CD1c-positive myeloid dendritic cell (primary cell): ENCODE results near the gene FGD1.

Experiments used
- DNase-seq: peaks from one replicate; pipeline ENCODE4 v3.0.0-alpha.2; 2016; ENCODE audit errors: extremely low spot score

Gene FGD1

DNA sequence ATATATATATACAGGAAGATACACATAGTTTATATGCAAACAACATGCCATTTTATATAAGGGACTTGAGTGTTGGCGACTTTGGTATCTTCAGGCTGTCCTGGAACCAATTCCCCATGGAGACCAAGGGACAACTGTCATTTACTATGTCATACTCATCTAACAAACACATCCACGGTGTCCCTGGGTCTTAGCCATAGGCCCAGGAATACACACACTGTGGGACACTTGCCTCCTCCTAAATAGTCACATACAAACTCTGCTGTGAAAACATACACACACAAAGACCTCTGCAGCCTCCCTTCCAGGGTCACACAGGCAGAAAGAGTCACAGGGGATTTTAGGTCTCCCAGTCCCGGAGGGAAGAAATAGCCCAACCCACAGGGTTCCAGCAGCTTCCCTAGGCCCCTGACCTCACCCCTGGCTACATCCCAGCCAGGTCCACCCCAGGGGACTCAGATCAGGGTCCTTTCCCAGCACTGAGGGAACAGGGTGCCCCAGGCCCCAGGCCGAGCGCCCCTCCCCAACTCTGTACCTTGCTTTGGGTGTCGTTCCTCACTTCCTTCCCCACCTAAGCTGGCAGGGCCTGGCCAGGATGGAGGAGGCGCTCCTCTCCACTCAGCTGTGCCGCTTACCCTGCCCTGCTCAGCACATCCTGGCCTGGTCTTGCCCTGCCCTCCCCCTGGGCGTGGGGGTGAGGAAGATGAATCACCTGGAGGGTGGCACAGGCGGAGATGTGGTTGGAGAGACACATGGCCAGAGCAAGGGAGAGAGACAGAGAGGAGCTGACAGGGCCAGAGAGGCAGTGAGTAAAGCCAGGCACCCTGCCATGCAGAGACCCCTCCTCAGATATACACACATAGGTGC lies 21.8 kb downstream of the FGD1 start:
- DNase-seq: no peak

DNA sequence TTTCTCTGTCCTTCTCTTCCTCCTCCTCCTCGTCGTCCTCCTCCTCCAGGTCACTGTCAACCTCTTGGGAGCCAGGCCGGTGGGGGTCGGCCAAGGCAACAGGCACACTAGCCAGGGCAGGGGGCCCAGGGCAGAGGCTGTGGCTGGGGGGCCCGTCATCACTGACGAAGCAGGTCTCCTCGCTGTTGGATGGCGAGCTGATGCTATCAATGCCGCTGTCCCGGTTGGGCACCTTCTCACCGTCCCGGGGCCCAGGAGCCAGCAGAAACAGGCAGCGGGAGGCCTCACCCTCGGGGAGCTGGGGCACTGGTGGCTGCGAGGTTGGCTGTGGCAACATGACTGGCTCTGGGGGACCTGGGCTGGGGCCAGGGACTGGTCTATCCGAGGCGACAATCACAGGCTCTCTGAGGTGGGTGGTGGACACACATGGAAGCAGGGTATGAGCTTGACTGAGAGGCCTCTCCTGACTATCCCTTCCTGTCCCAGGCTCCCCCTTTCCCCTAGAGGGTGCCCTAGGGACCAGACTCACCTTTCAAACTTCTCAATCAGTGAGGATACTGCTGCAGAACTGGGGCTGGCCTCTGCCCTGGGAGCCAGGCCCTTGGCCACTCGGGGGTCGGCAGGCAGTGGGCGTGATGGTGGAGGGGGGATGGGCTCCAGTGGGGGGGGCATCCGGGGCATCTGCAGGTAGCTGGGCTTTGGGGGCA lies 25.8 kb downstream of the FGD1 start:
- DNase-seq: no peak

DNA sequence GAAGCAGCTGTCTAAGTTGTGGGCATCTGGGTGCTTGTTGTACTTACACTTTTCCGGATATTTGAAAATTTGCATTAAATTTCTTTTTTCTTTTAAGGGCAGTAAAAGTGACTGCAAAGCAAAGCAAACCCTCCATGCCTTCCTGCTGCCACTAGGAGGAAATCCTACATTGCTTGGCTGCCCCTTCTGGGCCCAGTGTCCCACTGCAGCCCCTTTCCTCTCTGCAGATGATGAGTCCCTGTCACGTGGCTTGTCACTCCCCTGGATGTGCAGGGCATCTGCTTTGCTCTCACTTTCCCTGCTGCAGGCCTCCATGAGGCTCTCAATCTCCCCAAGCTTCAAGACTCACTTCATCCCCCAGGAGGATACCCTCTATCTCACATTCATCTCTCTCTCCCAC lies 43.1 kb downstream of the FGD1 start:
- no peak for DNase-seq

DNA sequence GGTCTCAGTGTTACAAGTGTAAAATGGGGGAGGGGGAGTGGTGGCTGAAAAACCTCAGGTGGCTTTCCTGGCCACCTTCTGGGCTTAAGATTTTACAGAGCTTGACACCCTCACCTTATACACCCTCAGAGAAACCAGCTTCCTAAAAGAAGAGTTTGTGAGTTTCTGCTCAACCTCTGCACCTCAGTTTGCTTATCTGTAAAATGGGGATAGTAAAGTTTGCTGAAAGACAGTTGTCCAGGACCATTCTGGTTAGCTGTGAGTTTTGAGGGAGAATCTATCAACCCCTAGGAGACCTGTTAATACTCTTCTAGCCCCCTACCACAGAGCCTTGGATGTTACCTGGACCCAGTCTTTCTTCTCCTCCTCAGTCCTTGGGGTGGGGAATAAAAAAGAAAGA lies 46.1 kb downstream of the FGD1 start:
- no peak for DNase-seq

DNA sequence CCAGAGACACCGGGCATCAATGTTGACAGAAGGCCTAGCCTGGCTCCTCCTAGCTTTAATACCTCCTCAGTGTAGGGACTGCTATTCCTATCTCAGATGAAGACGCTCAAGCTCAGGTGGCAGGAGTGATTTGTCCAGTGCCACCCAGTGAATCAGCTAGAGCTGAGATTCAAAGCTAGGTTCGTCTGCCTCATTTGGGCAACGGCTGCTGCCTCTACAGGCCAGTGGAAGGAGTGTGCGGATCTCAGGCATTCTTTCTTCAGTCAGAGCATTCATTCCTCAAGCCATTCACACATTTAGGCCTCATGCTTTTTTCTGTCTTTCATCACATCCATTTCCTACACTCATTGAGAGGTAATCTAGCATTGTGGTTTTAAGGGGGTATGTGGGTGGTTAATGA lies 48.6 kb downstream of the FGD1 start:
- DNase-seq: no peak

DNA sequence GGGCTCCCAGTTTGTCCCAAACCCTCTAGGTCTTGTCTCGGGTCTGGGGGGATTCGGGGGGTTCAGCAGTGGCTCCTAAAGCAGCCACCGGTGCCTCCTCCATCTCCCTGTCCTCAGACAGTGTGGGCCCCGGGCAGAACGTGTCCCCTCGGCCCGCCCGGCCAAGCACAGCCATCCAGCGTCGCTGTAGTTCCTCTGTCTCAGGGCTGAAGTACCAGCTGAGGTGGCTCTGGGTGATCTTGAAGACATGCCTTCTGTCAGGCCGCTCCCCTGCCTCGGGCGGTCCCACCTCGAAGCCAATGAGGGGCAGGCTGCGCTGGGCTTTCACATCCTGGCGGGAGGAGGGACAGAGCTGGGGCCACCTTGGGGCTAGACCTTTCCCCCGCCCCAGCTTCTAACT lies 50.0 kb downstream of the FGD1 start:
- no peak for DNase-seq

DNA sequence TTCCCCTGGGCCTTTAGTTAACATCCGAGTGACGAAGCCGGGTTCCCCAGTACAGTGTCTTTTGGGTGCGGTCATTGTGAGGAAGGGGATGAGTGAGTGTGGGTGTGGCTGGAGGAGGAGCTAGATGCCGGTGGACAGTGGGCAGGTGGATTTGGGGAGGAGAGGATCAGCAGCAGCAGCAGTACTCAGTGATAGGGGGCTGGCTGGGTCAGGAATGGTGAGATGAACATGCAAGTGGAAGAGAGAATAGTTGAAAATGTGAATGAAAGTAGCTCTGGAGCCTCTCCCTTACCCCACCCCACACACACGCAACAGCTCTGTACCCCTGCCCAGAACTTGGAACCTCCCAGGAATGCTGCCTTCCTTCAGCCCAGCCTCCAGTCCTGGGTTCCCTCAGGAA lies 51.3 kb downstream of the FGD1 start:
- DNase-seq: no peak

DNA sequence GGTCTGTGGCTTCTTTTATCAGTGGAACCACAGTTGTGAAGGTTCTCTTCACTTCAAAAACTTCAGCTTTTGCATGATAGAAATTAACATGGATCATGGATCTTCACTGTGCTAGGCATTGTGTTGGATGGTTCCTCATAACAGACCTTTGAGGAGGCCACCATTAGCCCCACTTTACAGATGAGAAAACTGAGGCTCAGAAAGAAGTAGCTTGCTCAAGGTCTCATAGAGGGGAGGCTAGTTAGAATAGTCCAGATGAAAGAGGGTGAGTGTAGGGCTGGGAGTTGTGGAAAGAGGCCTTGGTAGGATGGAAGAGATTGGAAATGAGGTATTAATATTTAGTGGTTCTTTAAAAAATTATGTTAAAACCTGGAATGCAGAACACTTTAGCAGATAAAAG lies 53.2 kb downstream of the FGD1 start:
- DNase-seq: no peak

DNA sequence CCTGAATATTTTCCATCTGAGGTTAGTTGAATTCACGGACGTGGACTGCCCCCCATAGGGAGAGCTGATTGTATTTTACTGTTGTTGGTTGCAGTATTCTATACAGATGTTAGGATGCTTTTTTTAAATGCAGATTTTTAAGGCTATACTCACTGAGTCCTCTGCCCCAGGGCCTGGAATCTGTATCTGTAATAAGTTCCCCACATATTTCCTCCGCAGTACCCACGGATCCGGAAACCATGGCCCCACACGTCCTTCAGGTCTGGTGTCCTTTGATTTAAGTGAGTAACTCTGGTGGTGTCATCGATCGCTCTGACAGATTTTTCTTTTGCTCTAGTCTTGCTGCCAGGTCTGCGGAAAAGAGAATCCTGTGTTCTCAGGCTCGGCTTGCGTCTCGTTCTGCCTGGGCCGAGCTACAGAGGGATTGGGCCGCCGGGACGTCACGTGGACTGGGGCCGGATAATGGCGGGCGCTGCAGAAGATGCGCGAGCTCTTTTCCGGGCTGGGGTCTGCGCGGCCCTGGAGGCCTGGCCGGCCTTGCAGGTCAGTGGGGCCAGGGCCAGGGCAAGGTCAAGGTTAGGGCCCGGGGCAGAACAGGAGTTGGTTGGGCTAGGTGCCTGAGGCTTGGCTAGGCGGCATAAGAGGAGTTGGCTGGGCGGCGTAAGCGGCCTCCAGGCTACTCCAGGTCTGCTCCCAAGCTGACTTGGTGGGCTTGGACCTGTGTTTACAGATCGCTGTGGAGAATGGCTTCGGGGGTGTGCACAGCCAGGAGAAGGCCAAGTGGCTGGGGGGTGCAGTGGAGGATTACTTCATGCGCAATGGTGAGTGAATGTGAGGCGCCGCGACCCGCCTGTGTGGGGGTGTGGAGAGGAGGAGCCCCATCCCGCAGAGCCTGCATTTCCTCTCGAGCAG lies 55.8 kb downstream of the FGD1 start, which contains the start of gene TSR2:
Gene TSR2 (plus strand): TSS at position 445 of the 912 bp plus-strand sequence. CDS start 18 bp downstream, at position 463.
- peak; percentile 78 for DNase-seq

DNA sequence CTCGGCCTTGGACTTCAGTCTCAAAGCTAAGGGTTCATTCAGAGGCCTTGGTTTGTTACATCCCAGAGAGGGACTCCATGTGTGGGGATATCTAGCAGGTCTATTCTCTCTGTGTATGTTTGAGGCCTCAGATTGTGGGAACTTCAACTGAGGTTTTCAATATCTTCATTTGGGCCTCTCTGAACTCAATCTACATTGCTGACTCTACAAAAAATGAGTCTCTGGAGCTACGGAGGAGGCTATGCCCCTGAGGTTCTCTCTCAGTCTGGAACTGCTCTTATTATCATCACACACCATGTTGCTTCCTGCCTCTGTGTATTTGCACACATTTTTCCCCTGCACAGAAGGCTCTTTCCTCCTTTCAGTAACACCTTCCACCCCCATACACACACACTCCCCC lies 60.9 kb downstream of the FGD1 start:
- DNase-seq: no peak

DNA sequence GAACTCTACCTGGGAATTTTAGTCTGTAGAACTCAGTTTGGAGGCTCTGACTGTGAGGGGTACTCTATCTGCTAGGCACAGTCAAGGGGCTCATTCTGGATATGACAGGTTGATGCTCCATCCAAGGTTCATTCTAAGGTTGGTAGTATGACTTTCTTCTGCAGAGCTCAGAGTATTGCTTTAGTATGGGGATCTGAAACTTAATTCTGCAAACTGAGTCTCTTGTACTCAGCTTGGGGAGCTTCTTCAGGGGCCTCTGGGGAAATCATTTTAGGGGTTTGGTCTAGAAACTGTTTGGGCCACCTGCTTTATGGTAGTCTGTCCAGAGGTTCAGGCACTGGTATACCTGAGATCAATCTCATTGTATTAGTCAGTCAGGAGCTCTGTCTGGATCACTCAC lies 65.5 kb downstream of the FGD1 start:
- no peak for DNase-seq

DNA sequence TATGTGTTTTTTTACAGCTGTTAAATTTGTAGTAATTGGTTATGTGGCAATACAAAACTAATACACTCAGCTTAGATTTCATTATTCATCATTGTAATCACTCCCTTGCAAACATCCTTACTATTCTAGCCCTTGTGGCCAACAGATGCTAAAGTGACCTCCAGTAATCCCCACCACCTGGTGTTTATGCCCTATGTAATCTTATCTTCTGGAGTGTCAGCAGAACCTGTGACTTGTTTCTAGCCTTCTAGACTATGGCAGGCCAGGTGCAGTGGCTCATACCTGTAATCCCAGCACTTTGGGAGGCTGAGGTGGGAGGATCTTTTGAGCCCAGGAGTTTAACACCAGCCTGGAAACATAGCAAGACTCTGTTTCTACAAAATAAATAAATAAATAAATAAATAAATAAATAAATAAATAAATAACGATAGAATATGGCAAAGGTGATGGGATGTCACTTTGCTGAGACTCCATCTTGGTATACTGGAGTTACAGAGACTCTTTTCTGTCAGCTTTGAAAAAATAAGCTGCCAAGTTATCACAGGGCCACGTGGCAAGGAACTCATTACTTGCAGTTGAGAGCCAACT lies 68.1 kb downstream of the FGD1 start:
- no peak for DNase-seq

DNA sequence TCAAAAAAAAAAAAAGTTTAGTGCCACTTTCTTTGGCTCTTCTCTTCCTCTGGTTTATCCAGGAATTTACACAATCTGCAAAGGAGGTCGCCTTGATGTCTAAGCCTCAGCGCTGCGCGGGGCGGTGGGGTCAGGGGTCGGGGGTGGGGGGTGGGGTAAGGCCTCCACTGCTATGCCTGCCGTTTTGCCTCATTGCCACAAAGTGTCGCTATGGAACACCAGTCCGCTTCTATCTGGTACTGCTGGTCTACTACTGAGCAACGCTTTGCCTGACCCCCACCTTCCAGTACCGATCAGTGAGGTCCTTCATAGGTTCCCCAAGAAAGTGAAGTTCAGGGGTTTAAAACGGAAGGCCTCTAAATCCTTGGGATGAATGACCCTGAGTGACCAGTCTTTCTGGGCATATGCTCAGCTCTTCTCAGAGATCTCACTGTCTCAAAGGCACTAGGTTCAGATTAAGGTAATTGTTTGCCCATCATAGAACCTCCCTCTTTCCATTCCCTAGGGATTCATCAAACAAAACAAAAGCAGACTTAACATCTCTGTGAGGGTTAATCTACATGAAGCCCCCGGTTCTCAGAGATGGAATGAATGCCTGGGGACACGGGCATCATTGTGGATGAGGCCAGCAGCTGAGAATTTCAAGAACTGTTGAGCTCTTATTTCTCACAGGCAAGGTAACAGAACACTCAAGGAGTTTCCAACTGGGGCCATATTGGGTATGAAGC lies 72.7 kb downstream of the FGD1 start:
- DNase-seq: no peak

DNA sequence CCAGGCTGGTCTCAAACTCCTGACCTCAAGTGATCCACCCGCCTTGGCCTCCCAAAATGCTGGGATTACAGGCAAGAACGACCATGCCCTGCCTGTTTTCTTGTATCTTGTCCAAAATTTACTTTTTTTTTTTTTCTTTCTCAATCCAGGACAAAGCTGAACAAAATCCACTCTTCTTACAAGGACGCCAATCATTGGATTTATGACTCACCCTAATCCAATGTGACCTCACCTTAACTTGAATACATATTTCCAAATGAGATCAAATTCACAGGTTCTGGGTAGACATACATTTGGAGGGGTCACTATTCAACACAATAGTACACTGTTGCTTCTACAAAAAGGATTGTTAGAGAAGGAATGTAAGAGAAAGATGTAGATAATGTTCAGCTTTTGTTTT lies 73.9 kb downstream of the FGD1 start:
- no peak for DNase-seq

DNA sequence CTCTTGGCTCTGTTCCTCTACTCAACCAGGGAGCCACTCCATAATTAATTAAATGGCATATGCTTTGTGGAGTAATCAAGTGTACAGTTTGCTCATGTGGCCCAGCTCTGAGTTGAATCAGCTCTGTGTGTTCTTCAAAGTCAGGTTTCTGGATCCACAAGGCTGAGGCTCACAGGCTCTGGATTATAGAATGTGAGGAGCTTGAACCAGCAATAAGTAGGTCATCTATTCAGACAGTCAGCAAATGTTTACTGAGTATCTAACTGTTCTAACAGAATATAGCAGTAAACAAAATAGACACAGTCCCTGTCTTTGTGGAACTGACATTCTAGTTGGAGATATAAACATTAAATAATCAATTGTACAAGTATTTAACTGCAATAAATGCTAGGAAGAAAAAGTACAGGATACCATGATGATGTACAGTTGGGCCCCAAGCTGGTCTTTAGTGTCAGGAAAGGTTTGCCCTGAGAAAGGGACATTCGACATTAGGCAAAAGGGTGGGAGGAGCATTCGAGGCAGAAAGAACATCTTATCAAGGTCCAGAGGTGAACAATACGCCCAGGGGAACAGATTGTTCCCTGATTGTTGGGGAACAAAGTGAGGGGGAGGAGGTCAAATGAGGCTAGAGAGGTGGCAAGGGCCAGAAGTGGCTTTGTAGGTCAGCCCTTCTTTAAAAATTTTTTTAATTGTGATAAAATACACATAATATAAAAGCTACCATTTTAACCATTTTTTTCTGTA lies 76.3 kb downstream of the FGD1 start:
- no peak for DNase-seq

DNA sequence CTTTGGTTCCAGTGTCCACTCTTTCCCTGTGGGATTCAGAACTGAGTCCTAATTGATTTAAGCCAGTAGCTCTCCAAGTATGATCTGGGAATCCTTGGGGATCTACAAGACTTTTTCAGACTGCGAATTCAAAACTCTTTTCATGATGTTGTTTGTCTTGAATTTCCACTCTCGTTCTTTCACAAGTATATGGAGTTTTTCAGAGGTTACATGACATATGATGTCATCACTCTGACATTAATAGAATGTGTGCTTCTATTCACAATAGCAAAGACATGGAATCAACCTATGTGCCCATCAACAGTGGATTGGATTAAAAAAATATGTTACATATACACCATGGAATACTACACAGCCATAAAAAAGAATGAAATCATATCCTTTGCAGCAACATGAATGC lies 79.1 kb downstream of the FGD1 start:
- DNase-seq: no peak

DNA sequence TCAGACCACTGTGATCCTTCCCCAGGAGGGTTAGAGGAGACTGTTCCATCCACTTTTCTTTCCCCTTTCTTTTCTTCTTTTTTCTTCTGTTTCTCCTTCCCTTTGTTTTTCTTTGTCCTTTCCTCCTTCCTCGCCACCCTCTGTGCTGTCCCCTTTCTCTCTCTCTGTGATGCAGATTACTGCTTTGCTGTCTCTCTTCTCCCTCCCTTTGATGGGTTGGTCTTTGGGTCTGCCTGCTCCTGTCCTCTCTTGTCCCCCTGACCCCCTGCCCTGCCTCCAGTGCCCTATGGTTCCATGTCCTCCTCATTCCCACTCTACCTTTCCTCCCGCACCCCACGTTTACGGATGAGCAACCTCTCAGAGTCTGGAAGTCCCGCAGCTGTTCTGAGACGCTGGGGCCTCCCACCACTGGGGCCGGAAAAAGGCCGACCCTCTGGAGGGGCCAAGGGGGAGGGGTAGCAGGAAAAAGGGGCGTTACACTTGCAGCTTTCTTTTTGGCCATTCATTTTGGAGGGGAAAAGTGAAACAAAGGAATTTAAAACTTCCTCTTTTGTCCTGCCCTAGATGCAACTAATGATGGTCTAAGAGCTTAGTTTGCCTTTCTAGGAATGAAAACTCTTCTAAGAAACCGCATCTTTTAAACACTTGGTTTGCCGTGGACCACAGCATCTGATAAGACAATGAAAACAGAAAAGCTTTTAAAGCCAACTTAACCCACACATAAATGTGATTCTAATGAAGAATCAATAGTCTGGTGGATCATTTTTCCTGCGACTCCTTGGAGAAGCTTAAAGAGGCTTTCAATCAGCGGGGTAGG lies 80.3 kb downstream of the FGD1 start:
- no peak for DNase-seq

DNA sequence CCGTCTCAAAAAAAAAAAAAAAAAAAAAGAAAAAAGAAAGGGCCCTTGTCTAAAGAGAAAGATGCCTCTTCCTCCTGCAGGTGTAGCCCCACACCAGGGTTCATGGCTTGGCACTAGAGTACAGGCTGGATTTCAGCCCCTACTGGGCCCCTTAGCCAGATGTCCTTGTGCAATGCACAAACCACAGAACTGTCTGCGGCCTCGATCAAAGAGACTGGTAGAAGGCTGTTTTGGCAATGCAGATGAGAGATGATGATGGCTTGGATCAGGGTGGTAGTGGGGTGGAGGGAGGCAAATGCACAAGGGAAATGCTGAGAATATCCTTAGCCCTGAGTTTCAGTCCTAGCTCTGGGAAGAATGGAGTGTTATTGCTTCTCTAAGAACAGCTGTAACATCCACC lies 82.3 kb downstream of the FGD1 start:
- DNase-seq: no peak

DNA sequence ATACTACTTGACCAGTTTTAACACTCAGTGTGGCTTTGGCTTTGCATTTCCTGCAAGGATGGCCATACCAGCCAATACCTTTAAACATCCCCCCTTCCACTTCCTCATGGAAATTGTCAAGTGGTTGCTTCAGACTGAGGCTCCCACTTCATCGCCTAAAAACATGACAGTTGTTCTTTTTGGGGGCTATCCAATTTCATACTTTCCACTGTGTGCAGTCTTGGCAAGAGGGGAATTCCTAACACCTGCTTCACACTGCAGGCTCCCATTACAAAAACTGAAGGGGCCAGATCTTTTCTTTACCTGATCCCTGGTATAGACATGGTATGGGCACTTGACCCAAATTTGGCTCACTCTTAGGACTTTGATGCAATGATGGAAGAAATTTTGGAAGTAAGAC lies 84.3 kb downstream of the FGD1 start:
- no peak for DNase-seq

DNA sequence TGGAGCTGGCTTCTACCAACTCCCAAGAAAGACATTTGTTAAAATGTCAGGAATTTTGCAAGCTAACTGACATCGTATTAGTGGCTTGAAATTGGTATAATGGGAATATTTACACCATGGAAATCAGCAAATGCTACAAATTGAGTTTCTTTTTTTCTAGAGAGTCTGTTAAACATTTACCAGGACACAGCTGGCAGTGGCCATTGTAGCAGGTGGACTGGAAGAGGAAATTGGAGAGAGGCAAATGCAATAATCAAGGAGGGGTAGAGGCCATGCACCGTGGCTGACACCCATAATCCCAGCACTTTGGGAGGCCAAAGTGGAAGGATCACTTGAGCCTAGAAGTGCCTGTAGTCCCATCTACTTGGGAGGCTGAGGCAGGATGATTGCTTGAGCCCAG lies 88.8 kb downstream of the FGD1 start:
- DNase-seq: no peak
